OCI-M2 (cell line): ENCODE data around the gene FAM210A.

Experiments used
- DNase-seq: peaks from one replicate; lab custom pipeline; 2025; ENCODE audit not compliant: unreplicated experiment; lab: John Stamatoyannopoulos, UW

The FAM210A gene

DNA sequence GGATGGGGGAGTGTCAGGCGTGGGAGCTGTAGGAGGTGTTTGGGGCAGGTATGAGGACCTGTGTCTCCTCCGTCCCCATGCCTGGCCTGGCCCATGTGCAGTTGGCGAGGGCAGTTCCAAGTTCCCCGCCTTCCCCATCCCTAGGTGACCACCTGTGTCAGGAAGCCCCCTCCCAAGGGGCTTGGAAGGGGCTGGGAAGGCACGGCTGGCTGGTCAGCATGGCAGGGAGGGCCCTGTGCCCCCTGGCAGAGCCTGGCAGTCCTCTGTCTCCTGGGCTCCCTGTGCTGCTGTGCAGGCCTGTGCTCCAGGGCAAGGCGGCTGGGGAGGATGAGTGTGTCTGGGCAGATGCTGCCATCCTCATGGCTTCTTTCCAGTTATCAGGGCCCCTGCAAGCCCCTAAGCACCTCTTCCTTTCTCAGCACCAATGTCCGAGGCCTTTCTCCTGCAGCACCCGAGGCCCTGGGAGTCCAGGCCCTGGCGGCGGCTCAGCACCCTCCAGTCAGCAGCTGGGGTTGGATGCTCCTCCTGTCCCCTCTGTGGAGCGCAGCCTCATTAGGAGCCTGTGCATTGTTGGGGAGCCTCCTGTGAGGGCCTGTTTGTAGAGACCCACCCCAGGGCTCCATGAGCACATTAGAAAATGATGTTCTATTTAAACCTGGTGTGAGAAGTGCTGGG, 101.7 kb downstream of the FAM210A start:
- no peak for DNase-seq

DNA sequence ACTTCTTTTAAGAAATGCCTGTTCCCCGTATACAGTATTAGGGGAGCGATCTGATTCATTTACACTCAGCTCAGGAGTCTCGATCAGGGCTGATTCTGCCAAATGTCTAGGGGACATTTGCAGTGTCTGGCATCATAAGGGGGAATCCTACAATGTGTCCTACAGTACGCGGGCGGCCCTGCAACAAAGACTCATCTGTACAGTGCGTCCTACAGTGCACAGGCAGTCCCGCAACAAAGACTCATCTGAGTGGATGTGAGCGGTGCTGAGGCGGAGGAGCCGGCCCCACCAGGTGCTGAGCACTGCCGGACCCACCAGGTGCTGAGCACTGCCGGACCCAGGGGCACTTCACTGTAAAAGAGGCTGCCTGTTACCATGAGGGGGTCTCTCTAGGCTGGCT, 102.5 kb downstream of the FAM210A start:
- no peak for DNase-seq

DNA sequence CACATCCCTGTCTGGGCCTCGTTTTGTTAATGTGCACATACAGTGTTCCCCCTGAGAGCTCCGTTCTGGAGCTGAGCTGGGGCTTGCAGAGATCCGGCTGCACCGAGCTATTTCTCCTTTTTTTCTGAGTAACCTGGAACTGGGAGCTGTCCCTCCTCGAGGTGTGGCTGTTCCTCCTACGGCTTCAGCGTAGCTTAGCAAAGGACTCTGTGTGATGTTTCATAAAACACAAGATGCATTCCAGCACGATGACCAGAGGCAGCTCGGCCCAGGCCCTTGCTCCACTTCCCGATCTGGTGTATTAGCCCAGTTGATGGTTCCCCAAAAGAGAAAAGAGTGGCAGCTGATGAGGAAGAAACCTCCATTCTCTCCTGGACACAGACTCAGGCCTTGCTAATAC, 103.0 kb downstream of the FAM210A start:
- no peak for DNase-seq

DNA sequence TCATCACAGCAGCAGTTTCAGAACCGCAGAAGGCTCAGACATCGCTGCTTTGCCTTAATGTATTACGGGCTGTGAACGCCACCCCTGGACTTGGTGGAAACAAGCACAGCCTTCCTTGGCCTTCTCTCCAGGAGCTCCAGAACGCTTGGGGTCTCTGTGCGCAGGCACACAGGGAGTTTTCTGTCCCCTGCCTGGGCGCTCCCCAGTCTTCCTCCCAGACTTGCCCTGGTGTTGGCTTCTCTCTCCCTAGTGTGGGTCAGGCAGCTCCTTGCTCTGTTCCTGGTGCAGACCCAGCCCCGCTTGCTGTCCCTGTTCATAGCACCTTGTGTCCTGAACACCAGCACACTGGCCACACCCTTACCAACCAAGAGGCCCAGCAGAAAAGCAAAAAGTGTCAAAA, 103.6 kb downstream of the FAM210A start:
- no peak for DNase-seq

DNA sequence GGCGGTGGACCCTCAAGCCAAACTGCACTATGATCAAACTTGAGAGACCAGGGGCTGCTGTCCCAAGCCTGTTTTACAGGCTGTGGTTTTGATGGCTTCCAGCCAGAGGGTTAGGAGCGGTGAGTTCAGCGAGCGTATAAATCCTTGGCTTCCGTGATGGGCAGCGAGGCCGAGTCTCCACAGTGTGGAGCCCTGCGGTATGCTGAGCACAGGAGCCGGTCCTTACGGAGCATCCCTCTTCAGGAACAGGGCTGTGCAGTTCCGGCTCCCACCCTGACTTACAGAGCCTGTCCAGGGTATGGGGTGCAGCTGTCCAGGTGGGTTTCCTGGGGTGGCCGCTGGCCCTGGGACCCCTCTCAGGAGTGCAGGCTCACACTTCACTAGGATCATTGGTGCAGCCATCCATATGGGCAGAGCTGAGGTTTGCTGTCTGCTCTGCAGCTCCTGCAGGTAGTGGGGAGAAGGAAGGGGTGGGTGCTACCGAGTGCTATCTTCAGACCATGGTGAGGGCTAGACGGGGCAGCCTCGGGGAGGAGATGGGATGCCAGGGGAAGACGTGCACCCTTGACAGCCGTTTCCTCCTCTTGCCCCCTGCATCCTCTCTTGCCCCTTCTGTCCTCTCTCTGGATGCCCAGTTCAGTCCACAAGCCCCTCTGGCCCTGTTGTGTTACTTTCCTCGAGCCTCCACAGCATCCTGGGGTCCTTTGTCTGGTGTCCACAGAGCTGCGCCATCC, 104.3 kb downstream of the FAM210A start:
- DNase-seq = no peak

GRCh38 chr18:13621446-13621849, 104.9 kb downstream of the FAM210A start:
- DNase-seq = no peak

GRCh38 chr18:13620818-13621445, 105.4 kb downstream of the FAM210A start:
- DNase-seq = no peak

DNA sequence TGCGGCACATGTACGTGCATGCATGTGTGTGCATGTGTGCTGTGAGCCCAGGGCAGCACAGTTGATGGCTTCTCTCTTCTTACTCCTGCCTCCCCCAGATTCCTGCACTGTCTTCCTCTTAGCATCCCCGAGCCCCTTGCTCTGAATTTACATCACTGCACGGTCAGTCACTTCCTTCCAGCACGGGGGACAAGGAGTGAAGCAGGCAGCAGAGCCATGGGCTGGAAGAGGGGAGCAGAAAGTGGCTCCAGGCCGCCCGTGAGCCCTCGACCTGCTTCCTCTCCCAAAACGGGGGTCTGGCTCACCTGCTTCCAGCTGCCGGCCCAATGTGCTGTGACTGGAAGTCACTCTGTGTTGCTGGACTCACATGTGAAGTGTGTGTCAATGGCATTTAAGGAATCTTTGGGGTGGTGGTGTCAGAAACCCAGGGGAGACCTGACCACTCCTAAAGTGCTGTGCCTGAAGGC, 106.1 kb downstream of the FAM210A start:
- no peak for DNase-seq

GRCh38 chr18:13619505-13620205, 106.7 kb downstream of the FAM210A start:
- DNase-seq = no peak

DNA sequence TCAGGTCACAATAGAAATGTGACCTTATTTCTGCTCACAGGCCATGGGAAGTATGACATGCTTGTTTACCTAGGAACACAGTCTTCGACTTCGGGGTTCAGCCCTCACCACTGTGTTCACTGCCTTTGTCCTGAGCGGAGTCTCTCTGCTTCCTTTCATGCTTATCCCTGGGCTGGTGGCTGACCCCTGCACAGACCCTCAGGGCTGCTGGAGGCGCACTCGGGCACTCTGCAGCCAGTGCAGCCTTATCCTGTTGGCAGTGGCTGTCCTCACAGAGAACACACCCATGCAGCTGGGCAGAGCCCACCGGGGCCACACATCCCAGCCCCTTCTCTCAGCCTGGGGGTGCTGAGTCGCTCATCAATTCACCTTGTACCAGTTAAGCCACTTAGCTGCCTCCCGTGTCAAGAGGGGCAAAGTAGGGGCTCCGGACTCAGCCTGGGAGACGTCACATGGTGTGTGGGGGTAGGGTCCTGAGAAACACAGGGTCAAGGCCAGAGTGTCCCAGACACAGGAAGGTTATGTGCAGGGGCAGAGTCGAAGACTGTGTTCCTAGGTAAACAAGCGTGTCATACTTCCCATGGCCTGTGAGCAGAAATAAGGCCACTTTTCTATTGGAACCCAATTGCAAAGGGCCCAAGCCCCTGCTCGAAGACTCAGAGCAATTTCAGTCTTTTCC, 107.5 kb downstream of the FAM210A start:
- no peak for DNase-seq

GRCh38 chr18:13617826-13618515, 108.4 kb downstream of the FAM210A start:
- DNase-seq = no peak

GRCh38 chr18:13616525-13617035, 109.8 kb downstream of the FAM210A start:
- DNase-seq = no peak

GRCh38 chr18:13616041-13616440, 110.3 kb downstream of the FAM210A start:
- no peak for DNase-seq

- no peak for DNase-seq
These were observed 110.9 kb downstream of the FAM210A start for GRCh38 chr18:13615432-13615861.

DNA sequence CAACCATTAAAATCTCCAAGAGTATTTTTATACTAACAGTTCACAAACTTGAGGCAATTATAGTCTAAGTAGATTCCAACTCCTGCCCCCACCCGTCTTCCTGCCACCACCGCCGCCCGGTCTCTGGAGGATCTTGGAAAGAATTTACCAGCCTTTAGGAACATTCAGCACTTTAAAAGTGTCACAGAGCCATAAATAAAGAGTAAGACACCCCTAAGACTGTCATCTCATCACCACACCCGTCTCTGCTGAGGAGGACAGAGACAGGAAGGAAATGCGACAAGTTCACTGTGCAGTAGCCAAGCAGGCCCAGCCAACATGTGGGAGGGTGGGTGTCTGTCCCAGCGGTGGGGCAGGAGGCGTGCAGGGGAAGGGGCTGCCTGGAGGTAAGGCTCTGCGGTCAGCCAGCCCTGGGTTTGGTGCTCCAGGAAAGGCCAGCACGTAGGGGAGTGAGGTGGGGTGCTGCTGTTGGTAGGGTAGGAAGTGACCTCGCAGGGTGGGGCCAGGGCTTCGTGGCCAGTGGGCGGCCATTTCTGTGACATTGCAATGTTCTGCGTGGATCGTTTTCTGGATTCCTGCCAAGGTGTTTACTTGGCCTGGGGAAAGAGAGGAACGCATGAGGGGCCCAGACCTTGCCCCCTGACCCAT, 111.6 kb downstream of the FAM210A start:
- DNase-seq = no peak

DNA sequence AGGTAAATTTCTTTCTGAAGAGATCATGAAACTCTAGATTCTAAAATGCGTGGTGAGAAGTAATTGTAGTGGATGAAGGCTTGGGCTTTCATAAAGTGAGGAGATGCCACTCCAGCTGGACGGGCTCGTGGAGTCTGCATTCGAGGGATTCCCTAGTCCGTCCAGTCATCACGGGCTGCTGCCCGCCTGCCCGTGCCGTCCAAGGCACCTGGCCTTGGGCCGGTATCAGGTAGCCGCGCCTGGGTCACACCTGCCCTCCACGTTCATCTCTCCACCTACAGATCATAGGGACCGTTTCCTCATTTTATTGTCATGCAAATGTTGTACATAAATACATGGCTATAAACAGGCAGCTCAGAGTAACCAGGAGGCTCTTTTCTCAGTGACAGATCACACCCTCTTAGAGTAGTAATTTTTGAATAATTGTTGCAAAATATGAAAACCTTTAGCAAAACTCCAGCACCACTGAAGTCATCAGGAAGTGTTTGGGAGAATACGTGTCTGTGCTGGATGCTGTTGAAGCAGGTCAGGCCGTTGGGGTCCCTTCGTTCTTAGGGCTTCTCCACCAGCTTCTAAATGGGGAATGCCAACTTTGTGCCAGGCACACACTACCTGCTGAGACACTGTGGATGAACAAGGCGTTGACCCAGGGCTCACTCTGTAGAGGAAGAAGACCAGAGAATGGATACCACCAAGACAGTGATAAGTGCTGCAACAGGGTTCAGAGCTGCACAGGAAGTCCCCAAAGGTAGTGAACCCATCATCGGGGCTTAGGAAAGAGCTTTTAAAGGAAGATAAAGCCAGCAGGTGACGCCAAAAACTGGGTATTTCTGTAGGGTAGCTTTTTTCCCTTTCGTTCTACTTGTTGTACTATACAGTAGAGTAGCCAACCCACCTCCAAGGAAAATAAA, 112.5 kb downstream of the FAM210A start:
- DNase-seq = no peak
